Mesodermal cell (in vitro differentiated cells): ENCODE measurements around the gene EHD3.

Experiments used
- H3K27ac ChIP-seq: 2 replicates; pipeline ENCODE4 v1.7.0; 2013; ENCODE audit warnings: mild to moderate bottlenecking, low read depth, low read length, moderate library complexity; ENCODE audit not compliant: severe bottlenecking
- H3K36me3 ChIP-seq: 2 replicates; pipeline ENCODE4 v1.7.1; 2013; ENCODE audit warnings: mild to moderate bottlenecking, low read length, moderate library complexity; ENCODE audit not compliant: control insufficient read depth, insufficient read depth
- H3K4me1 ChIP-seq: one replicate; pipeline ENCODE4 v1.7.1; 2013; ENCODE audit warnings: mild to moderate bottlenecking, low read length; ENCODE audit not compliant: insufficient read depth, control insufficient read depth, poor library complexity, severe bottlenecking
- H3K4me3 ChIP-seq: 2 replicates; pipeline ENCODE4 v1.7.0; 2013; ENCODE audit warnings: low read length, control low read depth, mild to moderate bottlenecking; ENCODE audit not compliant: insufficient read depth, poor library complexity, severe bottlenecking; ENCODE audit errors: extremely low read depth
- H3K9me3 ChIP-seq: 2 replicates; pipeline ENCODE4 v1.7.1; 2013; ENCODE audit warnings: mild to moderate bottlenecking, low read length, moderate library complexity; ENCODE audit not compliant: control insufficient read depth
- WGBS, 2 experiments: methylation state at CpG; one replicate each; pipeline ENCODE4 v1.1.5; 2013; ENCODE audit warnings: missing lambda C conversion rate in 2 of 2; ENCODE audit not compliant: insufficient coverage in 2 of 2; 5-methylcytosine and 5-hydroxymethylcytosine counted together

EHD3 gene

DNA sequence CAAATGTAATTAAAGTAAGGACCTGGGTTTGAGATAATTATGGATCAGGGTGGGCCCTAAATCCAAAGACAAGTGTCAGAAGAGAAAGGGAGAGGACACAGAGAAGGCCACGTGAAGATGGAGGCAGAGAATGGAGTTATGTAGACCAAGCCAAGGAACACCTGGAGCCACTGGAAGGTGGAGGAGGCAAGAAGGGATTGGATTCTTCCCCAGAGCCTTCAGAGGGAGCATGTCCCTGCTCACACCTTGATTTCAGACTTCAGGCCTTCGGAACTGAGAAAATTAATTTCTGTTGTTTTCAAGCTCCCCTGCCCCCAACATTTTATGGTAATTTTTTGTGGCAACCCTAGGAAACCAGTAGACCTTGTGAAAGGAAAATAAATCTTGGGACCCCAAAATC lies 36.3 kb upstream of the EHD3 start:
- no peaks in the 10 kb centered on the region for H3K4me1 ChIP-seq
- H3K9me3 ChIP-seq = no peaks in the 10 kb centered on the region
- WGBS, 2 experiments = 92 to 100% methylated on average over 1 of the region's 2 CpGs
- H3K27ac ChIP-seq = no peak overlapping the region
- H3K4me3 ChIP-seq = no peak overlapping the region
- no peaks in the 10 kb centered on the region for H3K36me3 ChIP-seq

DNA sequence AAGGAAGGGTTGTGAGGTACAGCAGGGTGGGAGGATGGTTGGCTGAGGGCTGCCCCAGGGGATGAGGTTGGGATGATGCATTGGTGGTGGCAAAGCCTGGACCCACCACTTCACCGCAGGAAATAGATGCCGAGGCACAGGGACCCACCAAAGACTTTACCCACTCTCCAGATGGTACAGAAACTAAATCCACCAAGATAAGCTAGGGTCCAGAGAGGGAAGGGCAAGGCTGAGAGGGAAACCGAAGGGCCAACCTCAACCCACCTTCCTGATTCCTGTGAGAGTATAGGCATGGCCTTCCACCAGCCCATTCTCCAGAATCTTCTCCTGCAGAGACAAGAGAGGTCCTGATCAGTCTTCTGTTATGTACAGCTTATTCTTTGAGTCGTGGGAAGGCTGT lies 34.7 kb upstream of the EHD3 start:
- H3K4me1 ChIP-seq = no peaks in the 10 kb centered on the region
- H3K9me3 ChIP-seq = no peaks in the 10 kb centered on the region
- H3K36me3 ChIP-seq = no peaks in the 10 kb centered on the region
- H3K4me3 ChIP-seq = no peak overlapping the region
- WGBS, 2 experiments = 100% methylated on average over 1 of the region's 4 CpGs; no CpG with 5 or more reads in 1 of the 2 experiments
- H3K27ac ChIP-seq = no peak overlapping the region

DNA sequence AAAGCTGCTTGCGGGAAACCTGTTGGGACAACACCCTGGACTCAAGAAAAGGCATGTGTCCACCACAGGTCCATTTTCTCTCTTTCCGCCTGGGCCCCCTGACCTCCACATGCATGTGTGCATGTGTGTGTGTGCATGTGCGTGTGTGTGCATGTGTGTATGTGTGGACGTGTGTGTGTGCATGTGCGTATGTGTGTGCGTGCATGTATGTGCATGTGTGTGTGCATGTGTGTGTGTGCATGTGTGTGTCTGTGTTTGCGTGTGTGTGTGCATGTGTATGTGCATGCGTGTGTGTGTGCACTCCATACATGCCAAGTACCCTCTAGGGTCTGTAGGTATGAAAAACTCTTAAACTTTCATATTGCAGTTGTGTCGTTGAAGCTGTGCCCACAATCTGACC lies 33.0 kb upstream of the EHD3 start:
- WGBS, 2 experiments = 78 to 85% methylated on average over 5 to 6 of the region's 9 CpGs
- no peak overlapping the region for H3K4me3 ChIP-seq
- no peak overlapping the region for H3K27ac ChIP-seq

DNA sequence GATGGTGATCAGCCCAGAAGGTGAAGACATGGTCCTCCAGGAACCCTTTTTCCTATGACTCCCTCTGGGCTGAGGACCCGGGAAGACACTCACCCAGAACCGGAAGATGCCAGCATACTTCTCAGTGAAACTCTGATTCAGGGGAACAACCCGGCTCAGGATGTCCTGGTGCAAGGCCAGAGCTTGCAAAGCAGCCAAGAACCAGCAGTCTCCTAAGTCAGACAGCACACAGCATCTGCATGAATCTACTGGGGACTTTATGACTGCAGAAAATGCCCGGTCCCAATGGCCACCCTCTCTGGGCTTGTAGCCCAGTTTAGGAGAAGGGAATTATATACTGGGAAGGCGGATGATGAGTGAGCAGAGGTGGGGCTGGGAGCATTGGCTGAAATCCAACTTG lies 31.9 kb upstream of the EHD3 start:
- no peak overlapping the region for H3K27ac ChIP-seq
- H3K4me1 ChIP-seq = no peaks in the 10 kb centered on the region
- no peaks in the 10 kb centered on the region for H3K36me3 ChIP-seq
- H3K4me3 ChIP-seq = no peak overlapping the region
- H3K9me3 ChIP-seq = no peaks in the 10 kb centered on the region
- 92 to 98% methylated on average over 4 of the region's 5 CpGs for WGBS, 2 experiments

More for the DNA sequence above, 33.0 kb upstream of the EHD3 start:
- H3K36me3 ChIP-seq = no peaks in the 10 kb centered on the region
- H3K9me3 ChIP-seq = no peaks in the 10 kb centered on the region
- H3K4me1 ChIP-seq = no peaks in the 10 kb centered on the region

DNA sequence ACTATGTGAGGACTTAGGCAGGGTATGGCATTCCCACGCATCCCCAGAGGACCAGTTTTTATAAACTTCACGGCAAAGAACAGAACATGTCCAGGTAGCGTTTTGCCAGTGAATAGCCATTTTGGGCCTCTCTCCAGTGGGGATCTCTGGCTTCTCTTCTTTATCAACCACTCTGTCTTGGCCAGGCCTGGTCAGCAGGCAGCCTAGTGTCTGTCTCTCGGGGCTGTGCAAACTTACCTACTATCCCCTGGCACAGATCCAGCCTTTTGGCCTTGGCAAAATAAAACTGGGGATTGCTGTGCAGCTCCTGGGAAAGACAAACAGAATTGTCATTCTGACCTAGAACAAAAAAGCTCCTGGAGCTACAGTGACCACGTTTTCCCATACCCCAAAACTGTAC lies 31.1 kb upstream of the EHD3 start:
- Histone ChIP-seq H3K36me3 (no peaks in the 10 kb centered on the region), H3K9me3 (no peaks in the 10 kb centered on the region), H3K27ac (no peak overlapping the region), H3K4me1 (no peaks in the 10 kb centered on the region), H3K4me3 (no peak overlapping the region)
- WGBS, 2 experiments = 84 to 95% methylated on average over 4 of the region's 5 CpGs

DNA sequence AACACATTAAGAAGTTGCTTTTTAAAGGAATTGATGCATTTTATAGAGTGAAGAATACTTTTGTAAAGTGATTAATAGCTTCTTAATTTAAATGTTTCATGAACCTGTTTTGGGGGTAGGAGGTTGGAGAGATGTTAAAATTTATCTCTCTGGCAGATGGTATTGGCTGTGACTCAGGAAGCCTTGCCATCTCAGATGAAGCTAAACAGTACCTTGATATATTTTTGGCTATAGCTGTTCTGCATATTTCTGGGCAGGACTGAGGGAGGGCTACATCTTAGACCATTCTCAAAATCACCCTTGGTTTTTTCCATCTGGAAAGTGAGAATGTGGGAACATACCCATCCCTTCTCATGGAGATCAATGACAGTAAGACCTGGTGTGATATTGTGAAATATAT lies 30.0 kb upstream of the EHD3 start:
- Histone ChIP-seq H3K36me3 (no peaks in the 10 kb centered on the region), H3K9me3 (no peaks in the 10 kb centered on the region), H3K4me3 (no peak overlapping the region), H3K4me1 (no peaks in the 10 kb centered on the region), H3K27ac (no peak overlapping the region)

DNA sequence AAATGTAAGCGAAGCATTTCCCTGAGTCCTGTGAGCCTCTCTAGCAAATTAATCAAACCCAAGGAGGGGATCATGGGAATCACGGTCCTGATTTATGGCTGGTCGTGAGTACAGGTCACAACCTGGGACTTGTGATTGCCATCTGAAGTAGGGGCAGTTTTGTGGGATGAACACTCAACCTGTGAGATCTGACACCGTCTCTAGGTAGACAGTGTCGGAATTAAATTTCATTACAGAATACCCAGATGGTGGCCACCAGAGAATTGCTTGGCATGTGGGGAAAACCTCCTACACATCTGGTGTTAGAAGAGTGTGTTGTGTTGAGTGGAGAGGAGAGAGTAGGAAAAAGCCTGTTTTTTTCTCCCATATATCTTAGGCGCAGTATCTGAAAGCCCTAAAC lies 29.2 kb upstream of the EHD3 start:
- H3K4me3 ChIP-seq = no peak overlapping the region

DNA sequence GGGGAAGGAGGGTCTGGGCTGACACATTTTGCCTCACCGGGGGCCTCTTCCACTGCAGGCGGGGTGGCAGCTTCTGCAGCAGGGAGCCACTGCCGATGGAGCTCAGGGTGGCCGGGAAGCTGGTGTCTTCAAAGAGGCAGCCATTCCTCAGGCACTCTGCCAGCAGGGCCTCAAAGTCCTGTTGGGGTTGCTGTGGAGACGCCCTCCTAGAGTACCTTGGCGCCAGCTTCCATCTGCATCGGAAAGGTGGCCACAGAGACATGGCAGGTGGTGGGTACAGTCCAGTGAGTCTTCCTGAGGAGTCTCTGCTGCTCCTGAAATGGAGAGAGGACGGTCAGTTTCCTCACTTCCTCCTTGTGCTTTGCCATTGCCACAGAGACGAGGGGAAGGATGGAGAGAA lies 28.8 kb upstream of the EHD3 start:
- H3K36me3 ChIP-seq = no peaks in the 10 kb centered on the region
- no peak overlapping the region for H3K27ac ChIP-seq
- no peaks in the 10 kb centered on the region for H3K4me1 ChIP-seq
- no peaks in the 10 kb centered on the region for H3K9me3 ChIP-seq
- no peak overlapping the region for H3K4me3 ChIP-seq
- 91 to 92% methylated on average over 5 to 7 of the region's 9 CpGs for WGBS, 2 experiments

More for the DNA sequence above, 29.2 kb upstream of the EHD3 start:
- Histone ChIP-seq H3K36me3 (no peaks in the 10 kb centered on the region), H3K27ac (no peak overlapping the region), H3K4me1 (no peaks in the 10 kb centered on the region), H3K9me3 (no peaks in the 10 kb centered on the region)
- 95 to 100% methylated on average over 1 to 5 of the region's 6 CpGs for WGBS, 2 experiments

DNA sequence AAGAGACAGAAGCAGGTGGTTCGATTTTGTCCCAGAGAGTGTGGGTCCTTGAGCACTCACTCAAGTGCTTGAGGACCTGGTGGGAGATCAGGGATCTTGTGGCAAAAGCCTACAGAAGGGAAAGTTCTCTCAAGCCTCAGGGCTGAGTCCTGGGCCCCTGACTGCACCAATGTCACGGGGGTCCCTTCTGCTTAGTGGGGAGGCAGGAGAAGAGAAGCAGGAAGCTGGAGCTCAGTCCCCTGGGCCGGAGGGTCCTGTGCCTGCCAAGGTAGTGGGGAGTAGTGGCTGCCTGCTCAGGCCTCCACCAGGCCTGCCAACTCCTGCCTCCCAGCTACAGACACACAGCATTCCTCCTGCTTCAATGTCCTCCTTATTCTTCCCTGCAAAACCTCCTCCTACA lies 28.3 kb upstream of the EHD3 start:
- Histone ChIP-seq H3K27ac (no peak overlapping the region), H3K4me3 (no peak overlapping the region), H3K9me3 (no peaks in the 10 kb centered on the region), H3K36me3 (no peaks in the 10 kb centered on the region), H3K4me1 (no peaks in the 10 kb centered on the region)
- WGBS, 2 experiments = 90 to 94% methylated on average over 2 to 3 of the region's 3 CpGs

DNA sequence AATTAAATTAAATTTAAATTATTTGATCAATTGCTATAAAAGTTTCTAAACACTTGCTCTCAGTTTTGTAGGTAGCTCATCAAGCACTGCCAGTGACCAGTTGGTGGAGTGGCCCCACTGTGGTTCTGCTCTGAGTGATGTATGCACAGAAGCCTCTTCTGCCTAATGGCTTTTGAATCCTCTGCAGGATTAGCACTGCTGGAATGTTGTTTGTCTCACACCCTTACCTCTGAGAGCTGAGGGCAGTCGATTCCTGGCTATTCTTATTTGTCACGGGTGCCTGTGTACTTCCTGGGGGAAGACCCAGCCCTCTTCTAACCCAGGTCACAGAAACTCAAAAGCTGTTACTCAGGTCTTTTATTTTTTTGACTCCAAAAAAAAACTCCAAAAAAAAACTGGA lies 26.2 kb upstream of the EHD3 start:
- H3K27ac ChIP-seq = no peak overlapping the region
- H3K4me3 ChIP-seq = no peak overlapping the region
- 5% methylated on average over 2 of the region's 2 CpGs; no CpG with 5 or more reads in 1 of the 2 experiments for WGBS, 2 experiments
- no peaks in the 10 kb centered on the region for H3K9me3 ChIP-seq
- no peaks in the 10 kb centered on the region for H3K36me3 ChIP-seq
- no peaks in the 10 kb centered on the region for H3K4me1 ChIP-seq

DNA sequence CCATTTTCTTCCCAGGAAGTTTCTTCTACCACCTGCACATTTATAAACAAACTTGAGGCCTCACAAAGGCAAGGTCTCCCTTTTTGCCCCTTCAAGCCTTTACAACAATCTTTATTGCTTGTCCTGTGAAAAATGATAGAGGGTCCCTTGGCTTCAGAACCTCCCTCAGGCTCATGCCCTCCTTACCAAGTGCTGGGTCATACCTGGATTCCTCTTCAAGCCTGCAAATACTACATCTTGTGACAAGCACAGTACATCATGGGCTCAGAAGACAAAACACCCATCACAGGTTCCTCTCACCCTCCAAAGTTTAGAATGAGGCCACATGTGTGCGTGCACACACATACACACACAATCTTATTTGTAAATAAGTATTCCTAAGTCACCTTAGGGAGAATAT lies 25.7 kb upstream of the EHD3 start:
- Histone ChIP-seq H3K9me3 (no peaks in the 10 kb centered on the region), H3K27ac (no peak overlapping the region), H3K4me1 (peaks cover 4% of the 10 kb centered on the region), H3K36me3 (no peaks in the 10 kb centered on the region), H3K4me3 (no peak overlapping the region)
- no CpG with 5 or more reads among the region's 1 CpG for WGBS, 2 experiments
